Measurements from ENCODE around the gene TANC2. TPM values are rescaled to one million over a fixed set of nuclear protein-coding genes. Genes with fewer than 3 reads are reported as not detected.
"Not testable (repeated sequence)": the region's sequence is repeated elsewhere in the genome, so short reads cannot be mapped to it uniquely, and the experiment has no call there.

The TANC2 gene
- total and polyA plus RNA-seq, 2 experiments from 2014 or later, result 13.7 to 16.1 TPM

DNA sequence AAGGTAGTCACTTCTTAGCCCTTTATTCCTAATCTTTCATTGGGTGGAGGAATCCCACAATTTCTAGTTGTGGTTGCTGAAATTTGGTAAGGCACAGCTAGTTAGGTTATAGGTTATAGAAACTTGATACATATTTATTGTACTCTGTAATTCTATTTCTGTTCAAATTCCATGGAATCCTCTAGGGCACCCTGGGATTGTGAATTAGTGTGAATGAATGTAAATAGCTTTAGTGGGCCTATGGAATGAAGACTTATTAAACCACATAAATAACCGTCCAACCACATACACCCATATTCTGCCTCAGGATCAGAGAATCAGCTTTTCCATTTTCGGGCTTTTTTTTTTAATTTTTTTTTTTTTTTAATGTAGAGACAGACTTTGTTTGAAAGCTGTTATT is 9.2 kb downstream of the TANC2 start:
- Histone ChIP-seq H3K4me1 (ENCODE audit: insufficient read depth) (no peaks in the 10 kb centered on the region; the same call in 1 of the 2 replicates), H3K27ac (no peak overlapping the region), H3K9me3 (ENCODE audit: low read depth) (no peaks in the 10 kb centered on the region), H2AFZ (no peak overlapping the region), H3F3A (ENCODE audit: insufficient read depth) (peaks cover 9% of the 10 kb centered on the region; the same call in 1 of the 2 replicates), H3K4me2 (ENCODE audit: unreplicated experiment) (no peak overlapping the region), H3K9me2 (ENCODE audit: insufficient read depth) (no peaks in the 10 kb centered on the region), H3K27me3 (replicated peaks; ENCODE audit: insufficient read depth) (no peaks in the 10 kb centered on the region), H3K4me3 (no peak overlapping the region), H3K36me3 (ENCODE audit: low read depth) (no peaks in the 10 kb centered on the region; the same call in 1 of the 2 replicates), H4K20me1 (ENCODE audit: insufficient read depth) (peaks cover 25% of the 10 kb centered on the region), H3K9ac (no peak overlapping the region), H3K79me2 (ENCODE audit: insufficient read depth) (peaks cover 100% of the 10 kb centered on the region)
- 95 to 96% methylated on average over 2 of the region's 2 CpGs for WGBS, 2 experiments (ENCODE audit: low coverage in 1 of 2, low lambda C conversion rate in 2 of 2, missing lambda C conversion rate in 2 of 2)
- DNase-seq, result no peak
- TF ChIP-seq EZH2phosphoT487 (IDR thresholded peaks at IDR 0.05; ENCODE audit: insufficient read depth, low read depth) (no peak), EZH2 (IDR thresholded peaks at IDR 0.05; ENCODE audit: insufficient read depth, poor library complexity, severe bottlenecking) (no peak)
- in situ Hi-C loops (cut with MboI), result no loop called here

GRCh38 chr17:62976643-62977231 is 10.7 kb downstream of the TANC2 start:
- in situ Hi-C loops (cut with MboI); H3K9ac ChIP-seq: not testable (repeated sequence)
- H4K20me1 ChIP-seq (ENCODE audit: insufficient read depth), result peaks cover 26% of the 10 kb centered on the region

DNA sequence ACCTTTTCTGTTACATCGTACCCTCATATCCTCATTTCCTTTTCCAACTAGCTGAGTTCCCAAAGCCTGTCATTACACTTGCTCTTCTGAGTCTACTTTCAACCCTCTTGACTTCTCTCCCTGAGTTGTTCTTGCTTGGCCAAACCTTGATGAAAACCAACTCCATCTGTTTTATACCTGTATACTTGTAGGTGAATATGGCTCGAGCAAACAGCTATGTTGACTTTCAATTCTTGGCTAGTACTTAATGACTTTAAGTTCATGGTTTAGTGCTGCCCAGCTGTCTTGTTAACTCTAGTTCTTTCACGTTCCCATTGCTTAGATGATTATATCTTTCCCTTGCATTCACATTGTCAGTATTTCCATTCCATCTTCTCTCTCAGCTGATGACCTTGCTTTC is 14.8 kb downstream of the TANC2 start:
- no peak for DNase-seq
- in situ Hi-C loops (cut with MboI), result no loop called here
- Histone ChIP-seq H3K9me2 (ENCODE audit: insufficient read depth) (no peaks in the 10 kb centered on the region), H3K4me3 (no peak overlapping the region), H4K20me1 (ENCODE audit: insufficient read depth) (peaks cover 43% of the 10 kb centered on the region), H3K9me3 (ENCODE audit: low read depth) (no peaks in the 10 kb centered on the region), H3K4me2 (ENCODE audit: unreplicated experiment) (no peak overlapping the region), H3K79me2 (ENCODE audit: insufficient read depth) (peaks cover 100% of the 10 kb centered on the region), H3F3A (ENCODE audit: insufficient read depth) (peaks cover 39% of the 10 kb centered on the region), H3K27me3 (replicated peaks; ENCODE audit: insufficient read depth) (no peaks in the 10 kb centered on the region), H2AFZ (no peak overlapping the region), H3K27ac (no peak overlapping the region), H3K9ac (no peak overlapping the region), H3K4me1 (ENCODE audit: insufficient read depth) (0 out of 2 replicates have a peak, but pooled peaks cover 4% of the 10 kb centered on the region), H3K36me3 (ENCODE audit: low read depth) (no peaks in the 10 kb centered on the region; the same call in 1 of the 2 replicates)
- TF ChIP-seq EZH2phosphoT487 (IDR thresholded peaks at IDR 0.05; ENCODE audit: insufficient read depth, low read depth), result no peak
- no peak for TF ChIP-seq EZH2 (IDR thresholded peaks at IDR 0.05; ENCODE audit: insufficient read depth, poor library complexity, severe bottlenecking)
- 99 to 100% methylated on average over 3 of the region's 3 CpGs for WGBS, 2 experiments (ENCODE audit: low coverage in 1 of 2, low lambda C conversion rate in 2 of 2, missing lambda C conversion rate in 2 of 2)

More at GRCh38 chr17:62976643-62977231, 10.7 kb downstream of the TANC2 start:
- H3F3A ChIP-seq (ENCODE audit: insufficient read depth); H2AFZ ChIP-seq; H3K4me1 ChIP-seq (ENCODE audit: insufficient read depth); H3K4me2 ChIP-seq (ENCODE audit: unreplicated experiment); DNase-seq; H3K9me2 ChIP-seq (ENCODE audit: insufficient read depth); H3K4me3 ChIP-seq; H3K27me3 ChIP-seq (replicated peaks; ENCODE audit: insufficient read depth); H3K36me3 ChIP-seq (ENCODE audit: low read depth); H3K9me3 ChIP-seq (ENCODE audit: low read depth); H3K27ac ChIP-seq: not testable (repeated sequence)
- 89 to 90% methylated on average over 9 of the region's 9 CpGs for WGBS, 2 experiments (ENCODE audit: low coverage in 1 of 2, low lambda C conversion rate in 2 of 2, missing lambda C conversion rate in 2 of 2)
- H3K79me2 ChIP-seq (ENCODE audit: insufficient read depth), result peaks cover 100% of the 10 kb centered on the region

DNA sequence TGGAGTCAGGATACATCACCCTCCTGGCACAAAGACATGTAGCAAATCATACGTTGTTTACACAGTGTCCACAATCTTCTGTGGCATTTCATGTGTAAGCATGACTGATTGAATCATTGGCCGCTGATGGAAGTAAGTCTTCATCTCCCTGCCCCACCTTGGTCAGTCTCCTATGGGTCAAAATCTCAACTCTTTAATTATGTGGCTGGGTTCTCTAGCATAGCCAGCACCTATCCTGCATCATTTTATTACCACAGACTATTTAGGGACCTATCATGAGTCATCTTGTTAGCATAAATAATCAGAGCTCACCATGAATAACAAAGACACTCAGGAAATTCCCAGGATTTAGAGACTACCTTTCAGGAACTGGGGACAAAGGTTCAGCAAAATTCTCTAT is 15.9 kb downstream of the TANC2 start:
- H2AFZ ChIP-seq, result no peak overlapping the region
- H3K4me1 ChIP-seq (ENCODE audit: insufficient read depth), result 0 out of 2 replicates have a peak, but pooled peaks cover 4% of the 10 kb centered on the region
- peaks cover 39% of the 10 kb centered on the region for H3F3A ChIP-seq (ENCODE audit: insufficient read depth)
- H3K27me3 ChIP-seq (replicated peaks; ENCODE audit: insufficient read depth), result no peaks in the 10 kb centered on the region
- no peak overlapping the region for H3K4me3 ChIP-seq
- H3K27ac ChIP-seq, result no peak overlapping the region
- peaks cover 100% of the 10 kb centered on the region for H3K79me2 ChIP-seq (ENCODE audit: insufficient read depth)
- 51 to 64% methylated on average over 2 of the region's 2 CpGs for WGBS, 2 experiments (ENCODE audit: low coverage in 1 of 2, low lambda C conversion rate in 2 of 2, missing lambda C conversion rate in 2 of 2)
- H3K9ac ChIP-seq, result no peak overlapping the region
- H3K36me3 ChIP-seq (ENCODE audit: low read depth), result no peaks in the 10 kb centered on the region; the same call in 1 of the 2 replicates
- H3K4me2 ChIP-seq (ENCODE audit: unreplicated experiment), result no peak overlapping the region
- H4K20me1 ChIP-seq (ENCODE audit: insufficient read depth), result peaks cover 43% of the 10 kb centered on the region
- TF ChIP-seq EZH2phosphoT487 (IDR thresholded peaks at IDR 0.05; ENCODE audit: insufficient read depth, low read depth), result no peak
- TF ChIP-seq EZH2 (IDR thresholded peaks at IDR 0.05; ENCODE audit: insufficient read depth, poor library complexity, severe bottlenecking), result no peak
- in situ Hi-C loops (cut with MboI), result no loop called here
- H3K9me3 ChIP-seq (ENCODE audit: low read depth), result no peaks in the 10 kb centered on the region
- peak; percentile 54 for DNase-seq
- no peaks in the 10 kb centered on the region for H3K9me2 ChIP-seq (ENCODE audit: insufficient read depth)

Data from GM23248 (cell line).